ENCODE results near the gene SF3B5. TPM values are rescaled to one million over a fixed set of nuclear protein-coding genes. Genes with fewer than 3 reads are reported as not detected.
"Not testable (repeated sequence)": the region's sequence is repeated elsewhere in the genome, so short reads cannot be mapped to it uniquely, and the experiment has no call there.

SF3B5 gene
- total RNA-seq, 2 experiments from 2014 or later, result 113 to 124 TPM

DNA sequence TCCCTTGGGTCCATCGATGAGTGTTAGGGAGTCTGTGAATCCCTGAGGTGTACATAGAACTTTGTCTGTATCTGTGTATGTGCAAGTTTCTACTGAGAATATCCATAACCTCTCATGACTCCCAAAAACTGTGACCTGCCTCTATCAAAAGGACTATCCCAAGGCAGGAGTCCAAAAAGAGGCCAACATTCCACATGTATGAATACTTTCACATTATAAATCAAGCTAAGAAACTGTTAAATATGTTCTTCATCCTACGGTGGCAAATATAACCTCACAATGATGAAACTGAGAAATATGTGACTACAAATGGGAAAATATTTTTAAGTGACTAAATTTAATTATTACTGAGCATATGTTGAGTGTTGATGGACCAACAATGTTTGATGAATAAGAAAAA is 38.8 kb upstream of the SF3B5 start:
- no peak overlapping the region for H3K4me3 ChIP-seq (ENCODE audit: low read length)
- Mint-ChIP-seq H3K4me1 (ENCODE audit: low read depth) (peaks cover 6% of the 10 kb centered on the region), H3K36me3 (ENCODE audit: low read depth) (no peaks in the 10 kb centered on the region), H3K27ac (no peak overlapping the region), H3K27me3 (no peaks in the 10 kb centered on the region), H3K9me3 (no peaks in the 10 kb centered on the region), H3K4me3 (no peak overlapping the region)
- intact Hi-C loops (cut with DNase I, micrococcal nuclease), result no loop called here
- ATAC-seq (ENCODE audit: poor library complexity) (no peak), DNase-seq (no peak)
- CTCF ChIA-PET, result no interaction called here
- H3K27me3 ChIP-seq (ENCODE audit: control insufficient read depth in 1 of 2, insufficient read depth in 2 of 2, low read length in 2 of 2), result no peaks in the 10 kb centered on the region
- POLR2A ChIA-PET, result no interaction called here
- peaks cover 4% of the 10 kb centered on the region for H3K4me1 ChIP-seq (ENCODE audit: insufficient read depth, low read length)
- no peaks in the 10 kb centered on the region for H3K36me3 ChIP-seq (ENCODE audit: insufficient read depth, low read length)
- no peaks in the 10 kb centered on the region for H3K9me3 ChIP-seq (ENCODE audit: control insufficient read depth in 1 of 2, insufficient read depth in 1 of 2, low read length in 2 of 2)
- TF ChIP-seq CTCF (IDR thresholded peaks at IDR 0.05), result no peak
- H3K27ac ChIP-seq (ENCODE audit: low read depth in 1 of 2, low read length in 2 of 2), result no peak overlapping the region

GRCh38 chr6:144133225-144133821 is 38.0 kb upstream of the SF3B5 start:
- POLR2A ChIA-PET, result no interaction called here

DNA sequence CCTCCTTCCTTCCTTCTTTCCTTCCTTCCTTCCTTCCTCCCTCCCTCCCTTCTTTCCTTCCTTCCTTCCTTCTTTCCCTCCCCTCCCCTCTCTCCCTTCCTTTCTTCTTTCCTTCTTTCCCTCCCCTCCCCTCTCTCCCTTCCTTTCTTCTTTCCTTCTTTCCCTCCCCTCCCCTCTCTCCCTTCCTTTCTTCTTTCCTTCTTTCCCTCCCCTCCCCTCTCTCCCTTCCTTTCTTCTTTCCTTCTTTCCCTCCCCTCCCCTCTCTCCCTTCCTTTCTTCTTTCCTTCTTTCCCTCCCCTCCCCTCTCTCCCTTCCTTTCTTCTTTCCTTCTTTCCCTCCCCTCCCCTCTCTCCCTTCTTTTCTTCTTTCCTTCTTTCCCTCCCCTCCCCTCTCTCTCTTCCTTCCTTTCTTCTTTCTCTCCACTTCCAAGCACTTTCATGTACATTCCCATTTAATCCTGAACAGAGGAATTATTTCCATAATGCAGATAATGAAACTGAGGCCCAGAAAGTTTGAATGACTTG is 36.9 kb upstream of the SF3B5 start:
- H3K27ac ChIP-seq (ENCODE audit: low read depth in 1 of 2, low read length in 2 of 2); H3K36me3 ChIP-seq (ENCODE audit: insufficient read depth, low read length); H3K4me1 ChIP-seq (ENCODE audit: insufficient read depth, low read length); H3K4me3 ChIP-seq (ENCODE audit: low read length); CTCF ChIA-PET; ATAC-seq (ENCODE audit: poor library complexity); POLR2A ChIA-PET; DNase-seq; H3K36me3 Mint-ChIP-seq (ENCODE audit: low read depth); H3K9me3 Mint-ChIP-seq; H3K9me3 ChIP-seq (ENCODE audit: control insufficient read depth in 1 of 2, insufficient read depth in 1 of 2, low read length in 2 of 2); H3K27ac Mint-ChIP-seq; intact Hi-C loops (cut with DNase I, micrococcal nuclease); H3K4me1 Mint-ChIP-seq (ENCODE audit: low read depth); H3K4me3 Mint-ChIP-seq; H3K27me3 Mint-ChIP-seq; H3K27me3 ChIP-seq (ENCODE audit: control insufficient read depth in 1 of 2, insufficient read depth in 2 of 2, low read length in 2 of 2): not testable (repeated sequence)

More at GRCh38 chr6:144133225-144133821, 38.0 kb upstream of the SF3B5 start:
- H3K9me3 Mint-ChIP-seq, result no peaks in the 10 kb centered on the region
- Histone ChIP-seq H3K9me3 (ENCODE audit: control insufficient read depth in 1 of 2, insufficient read depth in 1 of 2, low read length in 2 of 2) (no peaks in the 10 kb centered on the region), H3K27ac (ENCODE audit: low read depth in 1 of 2, low read length in 2 of 2) (no peak overlapping the region), H3K36me3 (ENCODE audit: insufficient read depth, low read length) (no peaks in the 10 kb centered on the region), H3K4me1 (ENCODE audit: insufficient read depth, low read length) (peaks cover 4% of the 10 kb centered on the region), H3K27me3 (ENCODE audit: control insufficient read depth in 1 of 2, insufficient read depth in 2 of 2, low read length in 2 of 2) (no peaks in the 10 kb centered on the region), H3K4me3 (ENCODE audit: low read length) (no peak overlapping the region)
- peaks cover 6% of the 10 kb centered on the region for H3K4me1 Mint-ChIP-seq (ENCODE audit: low read depth)
- ATAC-seq (ENCODE audit: poor library complexity) (no peak), DNase-seq (no peak)
- no peak for TF ChIP-seq CTCF (IDR thresholded peaks at IDR 0.05)
- CTCF ChIA-PET, result no interaction called here
- no peak overlapping the region for H3K27ac Mint-ChIP-seq
- intact Hi-C loops (cut with DNase I, micrococcal nuclease), result no loop called here
- H3K36me3 Mint-ChIP-seq (ENCODE audit: low read depth), result no peaks in the 10 kb centered on the region
- no peaks in the 10 kb centered on the region for H3K27me3 Mint-ChIP-seq
- H3K4me3 Mint-ChIP-seq, result no peak overlapping the region

DNA sequence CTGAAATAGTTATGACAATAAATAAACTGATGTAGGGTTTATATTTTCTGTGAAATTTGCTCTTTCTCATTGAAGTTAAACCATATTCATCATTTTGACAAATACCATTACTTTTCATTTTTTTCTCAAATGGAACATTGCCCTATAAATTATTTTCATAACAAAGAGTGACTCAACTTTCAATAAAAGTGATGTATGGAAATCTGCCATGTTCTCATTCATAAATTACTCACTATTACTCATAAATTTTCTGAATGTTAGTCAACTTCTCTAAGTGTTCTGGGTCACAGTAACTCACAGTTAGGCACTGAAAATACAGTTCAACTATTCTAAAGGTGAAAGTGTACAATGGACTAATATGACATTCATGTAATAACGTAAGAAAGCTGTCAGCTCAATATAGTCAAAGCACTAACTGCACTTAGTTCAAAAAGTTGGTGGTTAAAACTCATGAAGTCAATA is 35.9 kb upstream of the SF3B5 start:
- intact Hi-C loops (cut with DNase I, micrococcal nuclease), result no loop called here

More for the DNA sequence above, 35.9 kb upstream of the SF3B5 start:
- peaks cover 6% of the 10 kb centered on the region for H3K4me1 Mint-ChIP-seq (ENCODE audit: low read depth)
- H3K4me3 Mint-ChIP-seq, result no peak overlapping the region
- ChIA-PET CTCF (no interaction called here), POLR2A (no interaction called here)
- Histone ChIP-seq H3K4me3 (ENCODE audit: low read length) (no peak overlapping the region), H3K27ac (ENCODE audit: low read depth in 1 of 2, low read length in 2 of 2) (no peak overlapping the region), H3K4me1 (ENCODE audit: insufficient read depth, low read length) (peaks cover 4% of the 10 kb centered on the region), H3K27me3 (ENCODE audit: control insufficient read depth in 1 of 2, insufficient read depth in 2 of 2, low read length in 2 of 2) (no peaks in the 10 kb centered on the region), H3K36me3 (ENCODE audit: insufficient read depth, low read length) (no peaks in the 10 kb centered on the region), H3K9me3 (ENCODE audit: control insufficient read depth in 1 of 2, insufficient read depth in 1 of 2, low read length in 2 of 2) (no peaks in the 10 kb centered on the region)
- no peaks in the 10 kb centered on the region for H3K27me3 Mint-ChIP-seq
- no peaks in the 10 kb centered on the region for H3K36me3 Mint-ChIP-seq (ENCODE audit: low read depth)
- DNase-seq (no peak), ATAC-seq (ENCODE audit: poor library complexity) (no peak)
- H3K9me3 Mint-ChIP-seq, result no peaks in the 10 kb centered on the region
- TF ChIP-seq CTCF (IDR thresholded peaks at IDR 0.05), result peak; percentile 3
- no peak overlapping the region for H3K27ac Mint-ChIP-seq
